ENCODE measurements around the gene HNRNPK.

The HNRNPK gene

DNA sequence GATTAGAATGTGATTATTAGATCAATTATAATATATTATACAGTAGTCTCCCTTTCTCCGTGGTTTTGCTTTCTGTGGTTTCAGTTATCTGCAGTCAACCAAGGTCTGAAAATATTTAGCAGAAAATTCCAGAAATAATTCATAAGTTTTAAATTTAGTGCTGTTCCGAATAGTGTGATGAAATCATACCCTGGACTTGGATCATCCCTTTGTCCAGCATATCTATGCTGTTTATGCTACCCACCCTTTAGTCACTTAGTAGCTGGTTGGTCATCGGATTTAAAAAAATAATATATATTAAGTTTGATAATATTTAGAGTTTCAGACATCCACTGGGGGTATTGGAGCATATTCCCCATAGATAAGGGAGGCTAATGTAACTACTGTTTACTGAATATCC lies 20.2 kb upstream of the HNRNPK start:
- DNase-seq (ENCODE audit: low read depth): no peak
- no peak overlapping the region for H3K4me3 ChIP-seq (ENCODE audit: low read depth, low read length)
- TF ChIP-seq, protein P1, sequence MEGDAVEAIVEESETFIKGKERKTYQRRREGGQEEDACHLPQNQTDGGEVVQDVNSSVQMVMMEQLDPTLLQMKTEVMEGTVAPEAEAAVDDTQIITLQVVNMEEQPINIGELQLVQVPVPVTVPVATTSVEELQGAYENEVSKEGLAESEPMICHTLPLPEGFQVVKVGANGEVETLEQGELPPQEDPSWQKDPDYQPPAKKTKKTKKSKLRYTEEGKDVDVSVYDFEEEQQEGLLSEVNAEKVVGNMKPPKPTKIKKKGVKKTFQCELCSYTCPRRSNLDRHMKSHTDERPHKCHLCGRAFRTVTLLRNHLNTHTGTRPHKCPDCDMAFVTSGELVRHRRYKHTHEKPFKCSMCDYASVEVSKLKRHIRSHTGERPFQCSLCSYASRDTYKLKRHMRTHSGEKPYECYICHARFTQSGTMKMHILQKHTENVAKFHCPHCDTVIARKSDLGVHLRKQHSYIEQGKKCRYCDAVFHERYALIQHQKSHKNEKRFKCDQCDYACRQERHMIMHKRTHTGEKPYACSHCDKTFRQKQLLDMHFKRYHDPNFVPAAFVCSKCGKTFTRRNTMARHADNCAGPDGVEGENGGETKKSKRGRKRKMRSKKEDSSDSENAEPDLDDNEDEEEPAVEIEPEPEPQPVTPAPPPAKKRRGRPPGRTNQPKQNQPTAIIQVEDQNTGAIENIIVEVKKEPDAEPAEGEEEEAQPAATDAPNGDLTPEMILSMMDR (IDR thresholded peaks at IDR 0.05; ENCODE audit: insufficient read depth, low read depth, low read length, missing control alignments): no peak

DNA sequence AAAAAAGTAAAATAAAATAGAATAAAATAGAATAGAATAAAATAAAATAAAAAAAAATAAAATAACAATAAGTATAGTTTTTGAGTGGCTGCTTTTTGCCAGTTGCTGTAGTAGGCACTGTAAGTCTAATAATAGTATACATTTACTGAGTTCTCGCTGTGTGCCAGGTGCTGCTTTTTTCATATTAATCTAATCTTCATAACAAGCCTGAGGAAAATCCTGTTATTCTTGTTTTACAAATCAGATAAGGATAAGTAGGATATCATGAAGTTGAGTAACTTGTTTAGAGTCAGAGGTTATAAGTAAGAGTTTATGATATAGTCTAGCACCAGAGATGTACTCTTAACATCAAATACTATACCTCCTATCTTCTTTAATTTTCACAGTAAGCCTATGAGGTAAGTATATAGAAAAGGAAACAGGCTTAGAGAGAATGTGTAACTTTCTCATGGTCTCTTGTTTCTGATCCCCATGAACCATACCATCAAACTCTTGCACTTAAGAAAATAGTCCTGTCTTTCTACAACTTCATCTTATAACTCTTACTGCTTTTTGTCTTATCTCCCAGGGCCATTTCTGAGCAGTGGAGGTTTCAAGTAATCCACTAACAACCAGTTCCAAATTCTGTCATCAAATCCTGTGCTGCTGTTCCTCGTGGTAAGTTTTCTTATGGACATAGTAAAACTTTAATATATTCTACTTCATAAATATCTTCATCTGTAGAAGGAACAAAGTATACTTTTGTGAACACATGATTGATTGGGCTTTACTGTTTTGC lies 19.3 kb upstream of the HNRNPK start:
- TF ChIP-seq, protein P1 (IDR thresholded peaks at IDR 0.05; ENCODE audit: insufficient read depth, low read depth, low read length, missing control alignments): no peak
- no peak for DNase-seq (ENCODE audit: low read depth)
- H3K4me3 ChIP-seq (ENCODE audit: low read depth, low read length): no peak overlapping the region

DNA sequence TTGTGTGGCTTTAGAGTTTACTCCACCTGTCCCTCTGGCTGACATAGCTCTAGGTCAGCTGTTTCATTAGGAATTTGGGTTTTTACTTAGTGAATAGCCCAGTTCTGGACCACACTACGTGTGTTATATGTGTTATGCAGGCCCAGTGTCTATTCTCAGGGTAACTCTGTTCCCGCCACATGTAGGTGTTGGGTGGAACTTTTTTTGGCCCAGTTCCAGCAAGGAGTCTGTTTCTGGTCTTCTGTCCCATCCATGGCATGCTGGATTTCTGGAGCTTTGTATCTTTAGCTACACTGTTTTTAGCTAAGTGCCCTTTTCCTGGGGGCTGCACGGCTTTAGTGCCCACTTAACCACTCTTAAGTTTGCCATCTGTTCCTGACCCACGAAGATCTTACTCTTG lies 16.1 kb upstream of the HNRNPK start:
- H3K4me3 ChIP-seq (ENCODE audit: low read depth, low read length): no peak overlapping the region
- TF ChIP-seq, protein P1 (IDR thresholded peaks at IDR 0.05; ENCODE audit: insufficient read depth, low read depth, low read length, missing control alignments): no peak
- no peak for DNase-seq (ENCODE audit: low read depth)

DNA sequence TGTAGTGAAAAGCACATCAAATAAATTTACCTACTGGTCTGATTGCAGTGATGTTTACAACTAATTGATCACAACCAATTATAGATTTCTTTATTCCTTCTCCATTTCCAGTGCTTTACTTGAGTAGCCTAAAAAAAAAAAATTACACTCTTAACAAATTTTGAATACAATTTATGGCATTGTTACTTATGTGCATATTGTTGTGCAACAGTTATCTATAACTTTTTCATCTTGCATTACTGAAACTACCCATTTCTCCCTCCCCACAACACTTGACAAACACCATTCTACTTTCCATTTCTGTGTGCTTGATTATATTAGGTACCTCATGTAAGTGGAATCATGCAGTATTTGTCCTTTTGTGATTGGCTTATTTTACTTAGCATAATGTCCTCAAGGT lies 12.9 kb upstream of the HNRNPK start:
- no peak overlapping the region for H3K4me3 ChIP-seq (ENCODE audit: low read depth, low read length)
- TF ChIP-seq, protein P1 (IDR thresholded peaks at IDR 0.05; ENCODE audit: insufficient read depth, low read depth, low read length, missing control alignments): no peak
- DNase-seq (ENCODE audit: low read depth): no peak

DNA sequence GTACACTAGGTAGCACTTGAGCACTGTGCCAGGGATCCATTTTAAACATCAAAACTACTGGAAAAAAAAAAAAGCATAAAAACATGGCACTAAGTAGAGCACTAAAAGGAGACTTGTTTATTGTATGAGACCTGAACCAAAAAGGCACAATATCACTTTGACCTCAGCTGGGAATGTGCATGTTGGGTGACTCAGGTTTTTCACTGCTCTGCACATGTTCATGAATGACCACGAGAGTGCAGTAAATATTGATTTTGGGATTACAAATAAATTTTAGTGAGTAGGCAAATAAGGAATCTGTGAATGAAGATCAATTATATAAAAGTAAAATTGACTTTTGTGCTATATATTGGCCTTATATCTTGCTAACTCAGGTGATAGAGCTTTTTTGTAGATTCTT lies 12.4 kb upstream of the HNRNPK start:
- TF ChIP-seq, protein P1 (IDR thresholded peaks at IDR 0.05; ENCODE audit: insufficient read depth, low read depth, low read length, missing control alignments): no peak
- H3K4me3 ChIP-seq (ENCODE audit: low read depth, low read length): no peak overlapping the region
- no peak for DNase-seq (ENCODE audit: low read depth)

DNA sequence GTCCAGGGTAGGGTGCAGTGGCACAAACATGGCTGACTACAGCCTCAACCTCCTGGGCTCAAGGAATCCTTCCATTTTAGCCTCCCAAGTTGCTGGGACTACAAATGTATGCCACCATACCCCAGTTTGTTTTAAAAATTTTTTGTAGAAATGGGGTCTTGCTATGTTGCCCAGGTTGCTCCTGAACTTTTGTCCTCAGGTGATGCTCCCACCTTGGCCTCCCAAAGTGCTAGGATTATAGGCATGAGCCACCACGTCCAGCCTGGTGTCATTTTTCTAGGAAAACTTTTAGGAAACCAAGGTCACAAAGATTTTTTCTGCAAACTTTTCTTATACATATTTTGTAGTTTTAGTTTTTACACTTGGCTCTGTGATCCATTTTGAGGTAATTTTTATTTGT lies 11.3 kb upstream of the HNRNPK start:
- TF ChIP-seq, protein P1 (IDR thresholded peaks at IDR 0.05; ENCODE audit: insufficient read depth, low read depth, low read length, missing control alignments): no peak
- no peak overlapping the region for H3K4me3 ChIP-seq (ENCODE audit: low read depth, low read length)
- no peak for DNase-seq (ENCODE audit: low read depth)

DNA sequence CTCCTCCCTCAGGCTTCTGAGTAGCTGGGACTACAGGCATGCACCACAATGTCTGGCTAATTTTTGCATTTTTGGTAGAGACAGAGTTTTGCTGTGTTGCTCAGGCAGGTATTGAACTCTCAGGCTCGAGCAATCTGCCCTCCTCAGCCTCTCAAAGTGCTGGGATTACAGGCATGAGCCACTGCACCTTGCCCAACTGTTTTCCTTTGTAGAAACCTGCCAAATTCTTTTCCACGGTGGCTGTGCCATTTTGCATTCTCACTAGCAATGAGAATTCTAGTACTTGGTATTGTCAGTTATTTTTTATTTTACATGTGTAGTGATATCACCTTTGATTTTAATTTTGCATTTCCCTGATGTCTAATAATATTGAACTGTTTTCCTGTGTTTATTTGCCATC lies 8.4 kb upstream of the HNRNPK start:
- H3K4me3 ChIP-seq (ENCODE audit: low read depth, low read length): no peak overlapping the region
- TF ChIP-seq, protein P1 (IDR thresholded peaks at IDR 0.05; ENCODE audit: insufficient read depth, low read depth, low read length, missing control alignments): no peak
- no peak for DNase-seq (ENCODE audit: low read depth)

Measured in GM12865 (cell line).